H9 (cell line): ENCODE measurements around the gene PITPNM3. TPM values are rescaled to one million over a fixed set of nuclear protein-coding genes. Genes with fewer than 3 reads are reported as not detected.

Experiments used
- DNase-seq: peaks from one replicate; pipeline ENCODE4 v3.0.0-alpha.2; 2017
- H2AFZ ChIP-seq: one replicate; pipeline ENCODE4 v1.6.1; 2013; ENCODE audit warnings: mild to moderate bottlenecking, low read length, control low read depth, moderate library complexity
- H2AK5ac ChIP-seq: 2 replicates; pipeline ENCODE4 v1.6.1; 2013; ENCODE audit warnings: low read length, control low read depth, mixed read lengths; ENCODE audit not compliant: insufficient read length
- H2BK120ac ChIP-seq: one replicate; pipeline ENCODE4 v1.6.1; 2013; ENCODE audit warnings: low read depth, mild to moderate bottlenecking, low read length, control low read depth, inconsistent platforms; ENCODE audit not compliant: poor library complexity, severe bottlenecking
- H2BK12ac ChIP-seq: 2 replicates; pipeline ENCODE4 v1.6.1; 2013; ENCODE audit warnings: low read length, control low read depth, mixed read lengths, low read depth; ENCODE audit not compliant: insufficient read length
- H2BK15ac ChIP-seq: 2 replicates; pipeline ENCODE4 v1.6.1; 2013; ENCODE audit warnings: low read depth, low read length, control low read depth
- H2BK20ac ChIP-seq: one replicate; pipeline ENCODE4 v1.6.1; 2013; ENCODE audit warnings: low read depth, mild to moderate bottlenecking, low read length, control low read depth, inconsistent platforms; ENCODE audit not compliant: poor library complexity, severe bottlenecking
- H2BK5ac ChIP-seq: 2 replicates; pipeline ENCODE4 v1.6.1; 2013; ENCODE audit warnings: low read length, control low read depth, mixed read lengths; ENCODE audit not compliant: insufficient read length
- H3K14ac ChIP-seq: 2 replicates; pipeline ENCODE4 v1.6.1; 2013; ENCODE audit warnings: low read length, control low read depth; ENCODE audit not compliant: insufficient read depth
- H3K18ac ChIP-seq: 2 replicates; pipeline ENCODE4 v1.6.1; 2013; ENCODE audit warnings: low read depth, mild to moderate bottlenecking, mixed read lengths, low read length, control low read depth; ENCODE audit not compliant: insufficient read length
- H3K23ac ChIP-seq: 2 replicates; pipeline ENCODE4 v1.6.1; 2013; ENCODE audit warnings: low read length, control low read depth, mixed read lengths, low read depth; ENCODE audit not compliant: insufficient read length
- H3K23me2 ChIP-seq: 2 replicates; pipeline ENCODE4 v1.6.1; 2013; ENCODE audit warnings: low read depth, mild to moderate bottlenecking, mixed read lengths, low read length, control low read depth; ENCODE audit not compliant: insufficient read length, poor library complexity, severe bottlenecking
- H3K27ac ChIP-seq: 2 replicates; pipeline ENCODE4 v1.5.1; 2013; ENCODE audit warnings: low read length, control low read depth, mixed read lengths, low read depth; ENCODE audit not compliant: insufficient read length
- H3K27me3 ChIP-seq: 2 replicates; pipeline ENCODE4 v1.6.1; 2013; ENCODE audit warnings: low read length, control low read depth, inconsistent platforms; ENCODE audit not compliant: insufficient read depth
- H3K4ac ChIP-seq: 2 replicates; pipeline ENCODE4 v1.6.1; 2013; ENCODE audit warnings: low read depth, mild to moderate bottlenecking, control low read depth, inconsistent platforms, low read length, moderate library complexity
- H3K4me1 ChIP-seq: 2 replicates; pipeline ENCODE4 v1.6.1; 2013; ENCODE audit warnings: low read length, control low read depth, inconsistent platforms; ENCODE audit not compliant: insufficient read depth
- H3K4me2 ChIP-seq: 2 replicates; pipeline ENCODE4 v1.6.1; 2013; ENCODE audit warnings: low read length, control low read depth, mixed read lengths; ENCODE audit not compliant: insufficient read length, insufficient read depth
- H3K56ac ChIP-seq: 2 replicates; pipeline ENCODE4 v1.6.1; 2013; ENCODE audit warnings: low read depth, mild to moderate bottlenecking, mixed read lengths, low read length, control low read depth; ENCODE audit not compliant: insufficient read length
- H3K79me1 ChIP-seq: 2 replicates; pipeline ENCODE4 v1.6.1; 2013; ENCODE audit warnings: low read depth, mild to moderate bottlenecking, moderate library complexity, low read length, control low read depth, inconsistent platforms; ENCODE audit not compliant: insufficient read depth, poor library complexity, severe bottlenecking
- H3K79me2 ChIP-seq: 2 replicates; pipeline ENCODE4 v1.6.1; 2013; ENCODE audit warnings: low read length, control low read depth, inconsistent platforms; ENCODE audit not compliant: insufficient read depth
- H3K9ac ChIP-seq: 2 replicates; pipeline ENCODE4 v1.6.1; 2013; ENCODE audit warnings: low read length, control low read depth, mixed read lengths; ENCODE audit not compliant: insufficient read length; ENCODE audit errors: extremely low read depth
- H3K9me3 ChIP-seq: one replicate; pipeline ENCODE4 v1.6.1; 2013; ENCODE audit warnings: low read depth, low read length, inconsistent platforms; ENCODE audit not compliant: control insufficient read depth
- H3T11ph ChIP-seq: one replicate; pipeline ENCODE4 v1.6.1; 2013; ENCODE audit warnings: mild to moderate bottlenecking, low read length, control low read depth, inconsistent platforms
- H4K20me1 ChIP-seq: one replicate; pipeline ENCODE4 v1.6.1; 2013; ENCODE audit not compliant: control insufficient read depth, insufficient read length, insufficient read depth
- H4K5ac ChIP-seq: 2 replicates; pipeline ENCODE4 v1.6.1; 2013; ENCODE audit warnings: low read depth, mild to moderate bottlenecking, mixed read lengths, low read length, control low read depth; ENCODE audit not compliant: insufficient read length
- H4K8ac ChIP-seq: replicated peaks from 2 replicates; pipeline ENCODE4 v1.6.1; 2013; ENCODE audit warnings: low read length, control low read depth, mixed read lengths, low read depth; ENCODE audit not compliant: insufficient read length
- H4K91ac ChIP-seq: 2 replicates; pipeline ENCODE4 v1.6.1; 2013; ENCODE audit warnings: low read depth, mild to moderate bottlenecking, moderate library complexity, mixed read lengths, low read length, control low read depth; ENCODE audit not compliant: insufficient read length
- H3K27ac Mint-ChIP-seq, 3 experiments: 2 replicates in 2 of 3; 3 replicates in 1 of 3; pipeline ENCODE4 v1.8.0; 2020 to 2021; ENCODE audit warnings: mixed read lengths in 3 of 3, mild to moderate bottlenecking in 1 of 3, moderate library complexity in 1 of 3
- H3K27me3 Mint-ChIP-seq: 2 replicates; pipeline ENCODE4 v1.8.0; 2021; ENCODE audit warnings: low read depth, mild to moderate bottlenecking, moderate library complexity, mixed read lengths
- H3K36me3 Mint-ChIP-seq, 3 experiments: 2 replicates in 2 of 3; 3 replicates in 1 of 3; pipeline ENCODE4 v1.8.0; 2020 to 2021; ENCODE audit warnings: low read depth in 3 of 3, mixed read lengths in 3 of 3; ENCODE audit not compliant: insufficient read depth in 1 of 3
- H3K4me1 Mint-ChIP-seq, 2 experiments: 2 replicates each; pipeline ENCODE4 v1.8.0; 2020; ENCODE audit warnings: mixed read lengths in 2 of 2
- H3K4me3 Mint-ChIP-seq, 2 experiments: 2 replicates in 1 of 2; 3 replicates in 1 of 2; pipeline ENCODE4 v1.8.0; 2020 to 2021; ENCODE audit warnings: mild to moderate bottlenecking in 2 of 2, mixed read lengths in 2 of 2, moderate library complexity in 1 of 2
- H3K9me3 Mint-ChIP-seq, 2 experiments: 2 replicates in 1 of 2; 3 replicates in 1 of 2; pipeline ENCODE4 v1.8.0; 2020; ENCODE audit warnings: mild to moderate bottlenecking in 2 of 2, mixed read lengths in 2 of 2, moderate library complexity in 1 of 2
- CTCF ChIP-seq: fragments of 200-600 bp; sonication (generic); conservative IDR thresholded peaks from 3 replicates; pipeline ENCODE4 v1.8.0; 2021; ENCODE audit warnings: antibody characterized with exemption, mild to moderate bottlenecking
- WGBS: extraction: QIAGEN DNeasy Blood & Tissue Kit; methylation state at CpG from one replicate; pipeline ENCODE4 v1.1.7; 2013; ENCODE audit warnings: missing lambda C conversion rate, low lambda C conversion rate, mixed read lengths; ENCODE audit not compliant: insufficient read length; ENCODE audit errors: extremely low coverage; 5-methylcytosine and 5-hydroxymethylcytosine counted together
- total RNA-seq: library from RNA; stranded (reverse); gene quantifications from 2 replicates; pipeline ENCODE4 v1.2.1, GENCODE V29; 2021

PITPNM3 gene
- total RNA-seq, 1 experiment from 2014 or later = 3.4 TPM

GRCh38 chr17:6568184-6568758, 11.9 kb upstream of the PITPNM3 start:
- no peak overlapping the region for H3K4me2 ChIP-seq
- H3K27me3 ChIP-seq = no peaks in the 10 kb centered on the region
- H3K23me2 ChIP-seq = no peaks in the 10 kb centered on the region
- Mint-ChIP-seq H3K4me3 (no peak overlapping the region), H3K27ac (peak overlapping the region in 2 of 3 experiments; percentile 64 to 69; a peak in 3 of 7 replicates), H3K4me1 (peaks cover 17 to 31% of the 10 kb centered on the region in 2 experiments), H3K36me3 (no peaks in the 10 kb centered on the region), H3K9me3 (no peaks in the 10 kb centered on the region; a peak in 1 of 5 replicates), H3K27me3 (no peaks in the 10 kb centered on the region; the same call in 1 of the 2 replicates)
- no peak overlapping the region for H4K5ac ChIP-seq
- no peaks in the 10 kb centered on the region; the same call in 1 of the 2 replicates for H3K4me1 ChIP-seq
- no peak overlapping the region for H3T11ph ChIP-seq
- H4K8ac ChIP-seq = no peak overlapping the region
- no peak overlapping the region for H2BK20ac ChIP-seq
- H2AK5ac ChIP-seq = no peak overlapping the region
- H3K79me2 ChIP-seq = no peaks in the 10 kb centered on the region
- H2BK5ac ChIP-seq = no peak overlapping the region
- H2AFZ ChIP-seq = no peak overlapping the region
- no peaks in the 10 kb centered on the region for H4K20me1 ChIP-seq
- H3K56ac ChIP-seq = no peak overlapping the region
- no peak overlapping the region for H4K91ac ChIP-seq
- DNase-seq = no peak
- H2BK120ac ChIP-seq = no peak overlapping the region
- H3K4ac ChIP-seq = no peak overlapping the region
- H2BK15ac ChIP-seq = no peak overlapping the region
- peak overlapping the region; percentile 46 for H3K18ac ChIP-seq
- WGBS = no CpG with 5 or more reads among the region's 12 CpGs
- H3K23ac ChIP-seq = no peak overlapping the region
- H3K9ac ChIP-seq = no peak overlapping the region
- H2BK12ac ChIP-seq = no peak overlapping the region
- H3K79me1 ChIP-seq = no peaks in the 10 kb centered on the region
- H3K27ac ChIP-seq = no peak overlapping the region
- no peaks in the 10 kb centered on the region for H3K9me3 ChIP-seq
- no peak overlapping the region for H3K14ac ChIP-seq
- TF ChIP-seq CTCF = no peak
